ENCODE measurements around the gene VWA3B. TPM values are rescaled to one million over a fixed set of nuclear protein-coding genes. Genes with fewer than 3 reads are reported as not detected.

The VWA3B gene
- total RNA-seq, 1 donor from 2014 or later: not detected

- Mint-ChIP-seq H3K4me1 (no peaks in the 10 kb centered on the region), H3K27me3 (ENCODE audit: low read depth) (no peaks in the 10 kb centered on the region), H3K36me3 (ENCODE audit: low read depth) (no peaks in the 10 kb centered on the region), H3K9me3 (no peaks in the 10 kb centered on the region), H3K4me3 (no peak overlapping the region), H3K27ac (ENCODE audit: unreplicated experiment) (no peak overlapping the region)
- no peak for DNase-seq (ENCODE audit: low read depth, low spot score)
- no peak for TF ChIP-seq CTCF (conservative IDR thresholded peaks at IDR 0.05)
These were observed 101.5 kb downstream of the VWA3B start for GRCh38 chr2:98188351-98189046.

GRCh38 chr2:98191883-98192282 is 104.9 kb downstream of the VWA3B start:
- no peaks in the 10 kb centered on the region for H3K36me3 Mint-ChIP-seq (ENCODE audit: low read depth)
- no peak overlapping the region for H3K4me3 Mint-ChIP-seq
- H3K9me3 Mint-ChIP-seq: no peaks in the 10 kb centered on the region
- peaks cover 5% of the 10 kb centered on the region for H3K27me3 Mint-ChIP-seq (ENCODE audit: low read depth)
- H3K4me1 Mint-ChIP-seq: no peaks in the 10 kb centered on the region
- no peak for TF ChIP-seq CTCF (conservative IDR thresholded peaks at IDR 0.05)
- DNase-seq (ENCODE audit: low read depth, low spot score): no peak
- H3K27ac Mint-ChIP-seq (ENCODE audit: unreplicated experiment): no peak overlapping the region

- no peak overlapping the region for H3K27ac Mint-ChIP-seq (ENCODE audit: unreplicated experiment)
- no peaks in the 10 kb centered on the region for H3K9me3 Mint-ChIP-seq
- DNase-seq (ENCODE audit: low read depth, low spot score): no peak
- H3K4me3 Mint-ChIP-seq: no peak overlapping the region
- no peak for TF ChIP-seq CTCF (conservative IDR thresholded peaks at IDR 0.05)
- H3K4me1 Mint-ChIP-seq: no peaks in the 10 kb centered on the region
- H3K27me3 Mint-ChIP-seq (ENCODE audit: low read depth): peaks cover 2% of the 10 kb centered on the region
- no peaks in the 10 kb centered on the region for H3K36me3 Mint-ChIP-seq (ENCODE audit: low read depth)
These were observed 114.6 kb downstream of the VWA3B start for GRCh38 chr2:98201576-98201975.

GRCh38 chr2:98205889-98206288 is 118.9 kb downstream of the VWA3B start:
- Mint-ChIP-seq H3K9me3 (no peaks in the 10 kb centered on the region), H3K36me3 (ENCODE audit: low read depth) (no peaks in the 10 kb centered on the region), H3K27me3 (ENCODE audit: low read depth) (no peaks in the 10 kb centered on the region), H3K4me1 (no peaks in the 10 kb centered on the region), H3K27ac (ENCODE audit: unreplicated experiment) (no peak overlapping the region), H3K4me3 (no peak overlapping the region)
- no peak for TF ChIP-seq CTCF (conservative IDR thresholded peaks at IDR 0.05)
- no peak for DNase-seq (ENCODE audit: low read depth, low spot score)

GRCh38 chr2:98212092-98213000 is 125.4 kb downstream of the VWA3B start:
- Mint-ChIP-seq H3K9me3 (peaks cover 3% of the 10 kb centered on the region), H3K27me3 (ENCODE audit: low read depth) (no peaks in the 10 kb centered on the region), H3K36me3 (ENCODE audit: low read depth) (no peaks in the 10 kb centered on the region), H3K27ac (ENCODE audit: unreplicated experiment) (peak overlapping the region; percentile 93), H3K4me1 (peaks cover 13% of the 10 kb centered on the region), H3K4me3 (peak overlapping the region; percentile 4)
- no peak for TF ChIP-seq CTCF (conservative IDR thresholded peaks at IDR 0.05)
- DNase-seq (ENCODE audit: low read depth, low spot score): no peak

All from neural crest cell (in vitro differentiated cells).